ENCODE results near the gene C22orf42. TPM values are rescaled to one million over a fixed set of nuclear protein-coding genes. Genes with fewer than 3 reads are reported as not detected.
"Not testable (repeated sequence)": the region's sequence is repeated elsewhere in the genome, so short reads cannot be mapped to it uniquely, and the experiment has no call there.

C22orf42 gene
- total RNA-seq, 2 donors from 2014 or later: not detected

- H3K27ac Mint-ChIP-seq; H3K9me3 Mint-ChIP-seq; DNase-seq (ENCODE audit: low spot score in 2 of 2); ATAC-seq; H3K36me3 Mint-ChIP-seq: not testable (repeated sequence)
Observed at GRCh38 chr22:32150647-32151046, 8.5 kb downstream of the C22orf42 start.

GRCh38 chr22:32148372-32148771 lies 10.7 kb downstream of the C22orf42 start:
- DNase-seq (ENCODE audit: low spot score in 2 of 2); H3K27ac Mint-ChIP-seq; ATAC-seq; H3K36me3 Mint-ChIP-seq; H3K9me3 Mint-ChIP-seq: not testable (repeated sequence)

GRCh38 chr22:32147128-32147527 lies 12.0 kb downstream of the C22orf42 start:
- not testable (repeated sequence) for H3K36me3 Mint-ChIP-seq; H3K27ac Mint-ChIP-seq; ATAC-seq; H3K9me3 Mint-ChIP-seq; DNase-seq (ENCODE audit: low spot score in 2 of 2)

GRCh38 chr22:32144496-32145274 lies 14.4 kb downstream of the C22orf42 start:
- ATAC-seq: peak; percentile 39 to 67
- no peak overlapping the region for H3K27ac Mint-ChIP-seq

GRCh38 chr22:32142600-32142999 lies 16.5 kb downstream of the C22orf42 start:
- Mint-ChIP-seq H3K36me3 (peaks cover 7 to 11% of the 10 kb centered on the region in 2 donors), H3K27ac (peak overlapping the region in 1 of 2 donors; percentile 66), H3K9me3 (peaks cover 6 to 7% of the 10 kb centered on the region in 2 donors)
- peak; percentile 17 to 68 for ATAC-seq
- no peak for DNase-seq (ENCODE audit: low spot score in 2 of 2)

More at GRCh38 chr22:32144496-32145274, 14.4 kb downstream of the C22orf42 start:
- H3K9me3 Mint-ChIP-seq: peaks cover 3 to 8% of the 10 kb centered on the region in 2 donors
- DNase-seq (ENCODE audit: low spot score in 2 of 2): no peak
- H3K36me3 Mint-ChIP-seq: peaks cover 5 to 8% of the 10 kb centered on the region in 2 donors

GRCh38 chr22:32140688-32141087 lies 18.4 kb downstream of the C22orf42 start:
- H3K27ac Mint-ChIP-seq; DNase-seq (ENCODE audit: low spot score in 2 of 2); H3K36me3 Mint-ChIP-seq; H3K9me3 Mint-ChIP-seq: not testable (repeated sequence)
- ATAC-seq: peak; percentile 61 to 77

GRCh38 chr22:32138576-32138975 lies 20.5 kb downstream of the C22orf42 start:
- ATAC-seq; H3K36me3 Mint-ChIP-seq; H3K9me3 Mint-ChIP-seq; DNase-seq (ENCODE audit: low spot score in 2 of 2): not testable (repeated sequence)
- H3K27ac Mint-ChIP-seq: peak overlapping the region in 1 of 2 donors; percentile 75

- H3K9me3 Mint-ChIP-seq, H3K36me3 Mint-ChIP-seq: not testable (repeated sequence)
- peak; percentile 49 to 61 for ATAC-seq
- peak overlapping the region; percentile 75 for H3K27ac Mint-ChIP-seq
- peak in 1 of 2 donors; percentile 31 for DNase-seq (ENCODE audit: low spot score in 2 of 2)
Observed at GRCh38 chr22:32137731-32138324, 21.3 kb downstream of the C22orf42 start.

GRCh38 chr22:32136881-32137280 lies 22.2 kb downstream of the C22orf42 start:
- H3K36me3 Mint-ChIP-seq; H3K27ac Mint-ChIP-seq; ATAC-seq; DNase-seq (ENCODE audit: low spot score in 2 of 2); H3K9me3 Mint-ChIP-seq: not testable (repeated sequence)

GRCh38 chr22:32135958-32136357 lies 23.1 kb downstream of the C22orf42 start:
- H3K27ac Mint-ChIP-seq; ATAC-seq; H3K9me3 Mint-ChIP-seq; DNase-seq (ENCODE audit: low spot score in 2 of 2); H3K36me3 Mint-ChIP-seq: not testable (repeated sequence)

- H3K27ac Mint-ChIP-seq; H3K9me3 Mint-ChIP-seq; DNase-seq (ENCODE audit: low spot score in 2 of 2); ATAC-seq; H3K36me3 Mint-ChIP-seq: not testable (repeated sequence)
Observed at GRCh38 chr22:32134796-32135195, 24.3 kb downstream of the C22orf42 start.

GRCh38 chr22:32132783-32133182 lies 26.3 kb downstream of the C22orf42 start:
- Mint-ChIP-seq H3K9me3 (no peaks in the 10 kb centered on the region), H3K36me3 (peaks cover 0 to 4% of the 10 kb centered on the region in 2 donors), H3K27ac (no peak overlapping the region)
- DNase-seq (ENCODE audit: low spot score in 2 of 2) (no peak), ATAC-seq (no peak)

GRCh38 chr22:32132126-32132525 lies 27.0 kb downstream of the C22orf42 start:
- DNase-seq (ENCODE audit: low spot score in 2 of 2) (no peak), ATAC-seq (no peak)
- H3K9me3 Mint-ChIP-seq: no peaks in the 10 kb centered on the region

GRCh38 chr22:32130464-32130863 lies 28.6 kb downstream of the C22orf42 start:
- Mint-ChIP-seq H3K27ac (peak overlapping the region in 1 of 2 donors; percentile 55), H3K9me3 (no peaks in the 10 kb centered on the region), H3K36me3 (no peaks in the 10 kb centered on the region)
- ATAC-seq (no peak), DNase-seq (ENCODE audit: low spot score in 2 of 2) (no peak)

More at GRCh38 chr22:32132126-32132525, 27.0 kb downstream of the C22orf42 start:
- Mint-ChIP-seq H3K27ac (no peak overlapping the region), H3K36me3 (no peaks in the 10 kb centered on the region)

GRCh38 chr22:32127904-32128303 lies 31.2 kb downstream of the C22orf42 start:
- no peak for ATAC-seq
- Mint-ChIP-seq H3K27ac (no peak overlapping the region), H3K9me3 (no peaks in the 10 kb centered on the region), H3K36me3 (no peaks in the 10 kb centered on the region)
- DNase-seq (ENCODE audit: low spot score in 2 of 2): no peak

- ATAC-seq (no peak), DNase-seq (ENCODE audit: low spot score in 2 of 2) (no peak)
- Mint-ChIP-seq H3K27ac (no peak overlapping the region), H3K9me3 (no peaks in the 10 kb centered on the region), H3K36me3 (no peaks in the 10 kb centered on the region)
Observed at GRCh38 chr22:32123657-32124056, 35.4 kb downstream of the C22orf42 start.

- Mint-ChIP-seq H3K36me3 (no peaks in the 10 kb centered on the region), H3K27ac (peak overlapping the region in 1 of 2 donors; percentile 8), H3K9me3 (no peaks in the 10 kb centered on the region)
- ATAC-seq (no peak), DNase-seq (ENCODE audit: low spot score in 2 of 2) (no peak)
Observed at GRCh38 chr22:32122899-32123298, 36.2 kb downstream of the C22orf42 start.

All from activated naive CD4-positive, alpha-beta T cell treated with anti-CD3 and anti-CD28 coated beads, Interleukin-2, amount 50 U/mL, for 72 hours (primary cell).